NCI-H2081 treated with DMSO at 0.1 percent for 48 hours (cell line): Measurements from ENCODE around the gene PANX2.

Experiments used
- DNase-seq: peaks from one replicate; lab custom pipeline; 2025; lab: John Stamatoyannopoulos, UW

Gene PANX2

GRCh38 chr22:50171319-50171964 is 911 bp downstream of the PANX2 start:
- DNase-seq, result no peak

- DNase-seq, result no peak
Observed at GRCh38 chr22:50171965-50172421, 1.5 kb downstream of the PANX2 start.

- DNase-seq, result no peak
Observed at GRCh38 chr22:50173311-50173982, 2.9 kb downstream of the PANX2 start.

- DNase-seq, result no peak
Observed at GRCh38 chr22:50173983-50174355, 3.4 kb downstream of the PANX2 start.

GRCh38 chr22:50174382-50175190 is 4.1 kb downstream of the PANX2 start:
- DNase-seq, result no peak

GRCh38 chr22:50175191-50175461 is 4.6 kb downstream of the PANX2 start:
- DNase-seq, result no peak

GRCh38 chr22:50175921-50176849 is 5.7 kb downstream of the PANX2 start:
- DNase-seq, result no peak

- DNase-seq, result no peak
Observed at GRCh38 chr22:50176850-50177536, 6.5 kb downstream of the PANX2 start.

GRCh38 chr22:50177537-50178470 is 7.3 kb downstream of the PANX2 start:
- no peak for DNase-seq

- DNase-seq, result no peak
Observed at GRCh38 chr22:50178471-50178864, 7.9 kb downstream of the PANX2 start.

- DNase-seq, result no peak
Observed at GRCh38 chr22:50178871-50179869, 8.6 kb downstream of the PANX2 start.

- DNase-seq, result no peak
Observed at GRCh38 chr22:50179937-50180726, 9.6 kb downstream of the PANX2 start.

GRCh38 chr22:50180727-50181521 is 10.4 kb downstream of the PANX2 start:
- no peak for DNase-seq

GRCh38 chr22:50182176-50183081 is 11.9 kb downstream of the PANX2 start:
- no peak for DNase-seq

- no peak for DNase-seq
Observed at GRCh38 chr22:50183141-50183971, 12.8 kb downstream of the PANX2 start.
